Measurements from ENCODE around the gene CLCN4.

CLCN4 gene

DNA sequence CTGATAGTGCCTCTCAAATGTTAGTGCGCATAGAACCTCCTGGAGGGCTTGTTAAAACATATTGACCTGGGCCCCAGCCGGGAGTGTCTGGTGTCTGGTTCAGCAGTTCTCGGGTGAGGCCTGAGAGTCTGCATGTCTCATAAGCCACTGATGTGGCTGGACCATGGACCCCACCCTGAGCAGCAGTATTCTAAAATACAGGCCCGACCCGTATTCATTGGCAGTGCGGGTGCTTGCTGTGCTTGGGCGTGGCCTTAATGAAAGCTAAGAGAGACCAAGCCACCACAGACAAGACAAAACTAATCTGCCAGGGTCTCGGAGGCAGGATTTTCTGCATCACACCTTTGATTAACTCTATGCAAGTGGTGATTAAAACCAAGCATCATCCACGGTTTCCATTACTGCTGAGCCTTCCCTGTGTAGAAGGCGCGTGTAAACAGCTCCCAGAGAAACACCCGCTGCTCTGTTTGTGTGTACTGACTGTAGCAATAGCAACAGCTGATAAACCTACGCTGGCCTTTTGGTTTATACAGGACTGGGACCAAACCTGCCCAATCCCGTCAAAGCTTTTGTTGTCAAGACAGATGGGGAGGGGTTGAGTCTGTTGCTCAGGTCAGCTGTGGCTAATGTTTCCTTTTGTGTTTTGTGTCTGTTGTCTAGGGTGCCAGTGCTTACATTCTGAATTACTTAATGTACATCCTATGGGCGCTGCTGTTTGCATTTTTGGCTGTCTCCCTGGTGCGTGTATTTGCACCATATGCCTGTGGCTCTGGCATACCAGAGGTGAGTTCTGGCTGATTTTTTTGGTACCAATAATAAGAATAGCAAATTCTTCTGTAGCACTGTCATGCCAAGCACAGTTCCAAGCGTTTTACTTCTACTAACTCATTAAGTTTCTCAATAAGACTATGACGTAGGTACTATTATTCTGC lies 40.8 kb downstream of the CLCN4 start:
- no peak for DNase-seq (ENCODE audit: low spot score)
- in situ Hi-C loops (cut with MboI; ENCODE audit: low sequenced_read_pairs, unreplicated experiment): loop anchor here (10.0 to 25.0 kb wide), 3 partner anchors 417 to 940 kb away; no protein-coding TSS in a partner anchor
- TF ChIP-seq CTCF (IDR thresholded peaks at IDR 0.05; ENCODE audit: borderline replicate concordance, control extremely low read depth, extremely low read depth, insufficient read depth, missing control alignments): no peak

- no peak for DNase-seq (ENCODE audit: low spot score)
- no peak for TF ChIP-seq CTCF (IDR thresholded peaks at IDR 0.05; ENCODE audit: borderline replicate concordance, control extremely low read depth, extremely low read depth, insufficient read depth, missing control alignments)
- in situ Hi-C loops (cut with MboI; ENCODE audit: low sequenced_read_pairs, unreplicated experiment): loop anchor here (10.0 to 25.0 kb wide), 3 partner anchors 417 to 939 kb away; no protein-coding TSS in a partner anchor
These were observed 41.5 kb downstream of the CLCN4 start for GRCh38 chrX:10198254-10198653.

- no peak for TF ChIP-seq CTCF (IDR thresholded peaks at IDR 0.05; ENCODE audit: borderline replicate concordance, control extremely low read depth, extremely low read depth, insufficient read depth, missing control alignments)
- DNase-seq (ENCODE audit: low spot score): peak; percentile 25
- in situ Hi-C loops (cut with MboI; ENCODE audit: low sequenced_read_pairs, unreplicated experiment): loop anchor here (10.0 to 25.0 kb wide), 3 partner anchors 416 to 938 kb away; no protein-coding TSS in a partner anchor
These were observed 42.4 kb downstream of the CLCN4 start for GRCh38 chrX:10199212-10199611.

GRCh38 chrX:10203617-10204016 lies 46.8 kb downstream of the CLCN4 start:
- in situ Hi-C loops (cut with MboI; ENCODE audit: low sequenced_read_pairs, unreplicated experiment): no loop called here
- no peak for DNase-seq (ENCODE audit: low spot score)
- TF ChIP-seq CTCF (IDR thresholded peaks at IDR 0.05; ENCODE audit: borderline replicate concordance, control extremely low read depth, extremely low read depth, insufficient read depth, missing control alignments): no peak

DNA sequence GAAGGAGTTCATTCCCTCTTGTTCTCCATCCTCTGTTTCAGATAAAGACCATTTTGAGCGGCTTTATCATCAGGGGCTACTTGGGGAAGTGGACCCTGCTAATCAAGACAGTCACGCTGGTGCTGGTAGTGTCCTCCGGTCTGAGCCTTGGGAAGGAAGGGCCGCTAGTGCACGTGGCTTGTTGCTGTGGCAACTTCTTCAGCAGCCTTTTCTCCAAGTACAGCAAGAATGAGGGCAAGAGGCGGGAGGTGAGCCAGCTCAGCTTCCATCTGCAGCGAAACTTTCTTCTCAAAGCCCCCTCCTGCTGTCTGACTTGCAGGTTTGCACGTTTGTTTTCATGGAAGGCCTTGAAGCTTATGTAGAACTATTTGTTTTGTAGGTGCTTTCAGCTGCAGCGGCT lies 49.5 kb downstream of the CLCN4 start:
- DNase-seq (ENCODE audit: low spot score): no peak
- in situ Hi-C loops (cut with MboI; ENCODE audit: low sequenced_read_pairs, unreplicated experiment): no loop called here
- TF ChIP-seq CTCF (IDR thresholded peaks at IDR 0.05; ENCODE audit: borderline replicate concordance, control extremely low read depth, extremely low read depth, insufficient read depth, missing control alignments): no peak

- no peak for DNase-seq (ENCODE audit: low spot score)
- TF ChIP-seq CTCF (IDR thresholded peaks at IDR 0.05; ENCODE audit: borderline replicate concordance, control extremely low read depth, extremely low read depth, insufficient read depth, missing control alignments): no peak
- in situ Hi-C loops (cut with MboI; ENCODE audit: low sequenced_read_pairs, unreplicated experiment): no loop called here
These were observed 51.6 kb downstream of the CLCN4 start for GRCh38 chrX:10208281-10208856.
